ENCODE data around the gene CMTM7.

- TF ChIP-seq CTCF (IDR thresholded peaks at IDR 0.05; ENCODE audit: low read depth, low read length, poor library complexity, severe bottlenecking) (no peak), EZH2phosphoT487 (IDR thresholded peaks at IDR 0.05; ENCODE audit: borderline replicate concordance, low read length) (no peak)
Measured at GRCh38 chr3:32469151-32469874, 77.7 kb downstream of the CMTM7 start.

Data from DOHH2 (cell line).